HCT116 (cell line): Measurements from ENCODE around the gene ADORA2B. TPM values are rescaled to one million over a fixed set of nuclear protein-coding genes. Genes with fewer than 3 reads are reported as not detected.

Experiments
- ATAC-seq: fragments of 200-7000 bp; cut with Tn5 transposase; 2 replicates; pipeline ENCODE4 v1.9.1; 2020; ENCODE audit warnings: mild to moderate bottlenecking, moderate library complexity
- BruUV-seq: library from RNA; stranded (reverse); fragments of 400-500 nt; replicated peaks from 2 replicates; lab custom pipeline; 2021; lab: Mats Ljungman, UMichigan
- CTCF ChIA-PET: fragments of 300-600 bp; sonication (Branson Sonifier 250); formaldehyde crosslinking; loops from one replicate; lab custom pipeline; 2021; ENCODE audit warnings: antibody characterized with exemption; lab: Charles Lee
- POLR2A ChIA-PET: fragments of 300-600, 350-600 bp; sonication (Branson Sonifier 250); formaldehyde crosslinking; loops from one replicate; lab custom pipeline; 2021; ENCODE audit warnings: antibody characterized with exemption; lab: Charles Lee
- RAD21 ChIA-PET, 2 experiments: fragments of 300-600 bp; sonication (Branson Sonifier 250); formaldehyde crosslinking; loops; one replicate each; lab custom pipeline; 2023; ENCODE audit warnings: low total read pairs in 2 of 2; ENCODE audit not compliant: uncharacterized antibody in 2 of 2, unreplicated experiment in 2 of 2, low non-redundant PET in 1 of 2; lab: Charles Lee
- DNase-seq: peaks from one replicate; pipeline ENCODE4 v3.0.0-alpha.2; 2010; ENCODE audit warnings: low read depth, low spot score
- H2AFZ ChIP-seq: fragments of 200-600 bp; shearing (Covaris generic), sonication (generic); 2 replicates; pipeline ENCODE4 v1.6.1; 2017; ENCODE audit warnings: low read depth, mixed run types, mixed read lengths, antibody characterized with exemption, low read length; ENCODE audit not compliant: poor library complexity, severe bottlenecking
- H3K27ac ChIP-seq: 2 replicates; pipeline ENCODE4 v1.5.1; 2012; ENCODE audit warnings: low read depth, low read length
- H3K27me3 ChIP-seq: fragments of 200-600 bp; sonication (generic); 2 replicates; pipeline ENCODE4 v1.6.1; 2016; ENCODE audit warnings: mixed run types, low read length, mixed read lengths; ENCODE audit not compliant: insufficient read depth
- H3K36me3 ChIP-seq, 2 experiments: fragments of 200-500 bp in 1 of 2; fragments of 200-600 bp in 1 of 2; sonication (Bioruptor generic) in 1 of 2; sonication (generic) in 1 of 2; 2 replicates each; pipeline versions ENCODE4 v1.5.1 to v1.6.1; 2014 to 2016; ENCODE audit warnings: low read length in 2 of 2, inconsistent platforms in 1 of 2, mixed read lengths in 1 of 2, mixed run types in 1 of 2; ENCODE audit not compliant: insufficient read depth in 2 of 2, control insufficient read depth in 1 of 2
- H3K4me1 ChIP-seq, 2 experiments: fragments of 200-600 bp in 1 of 2; sonication (generic) in 1 of 2; 2 replicates each; pipeline versions ENCODE4 v1.5.1 to v1.6.1; 2012 to 2017; ENCODE audit warnings: low read length in 2 of 2, inconsistent platforms in 1 of 2, mild to moderate bottlenecking in 1 of 2, mixed read lengths in 1 of 2, mixed run types in 1 of 2, moderate library complexity in 1 of 2; ENCODE audit not compliant: insufficient read depth in 2 of 2, control insufficient read depth in 1 of 2
- H3K4me2 ChIP-seq: fragments of 200-600 bp; sonication (generic); 2 replicates; pipeline ENCODE4 v1.6.1; 2017; ENCODE audit warnings: mixed run types, low read length, mixed read lengths
- H3K4me3 ChIP-seq, 2 experiments: fragments of 200-600 bp in 1 of 2; sonication (generic) in 1 of 2; replicated peaks in 1 of 2; 2 replicates each; pipeline ENCODE4 v1.5.1; 2011 to 2016; ENCODE audit warnings: low read length in 2 of 2, control low read depth in 1 of 2, low read depth in 1 of 2, mild to moderate bottlenecking in 1 of 2, mixed read lengths in 1 of 2, mixed run types in 1 of 2
- H3K79me2 ChIP-seq: fragments of 200-600 bp; sonication (generic); 2 replicates; pipeline ENCODE4 v1.6.1; 2017; ENCODE audit warnings: mild to moderate bottlenecking, mixed run types, low read length, moderate library complexity, mixed read lengths; ENCODE audit not compliant: insufficient read depth
- H3K9ac ChIP-seq: fragments of 200-600 bp; sonication (generic); 2 replicates; pipeline ENCODE4 v1.6.1; 2016; ENCODE audit warnings: low read length, mixed read lengths
- H3K9me2 ChIP-seq: fragments of 200-600 bp; sonication (generic), shearing (Covaris generic); 2 replicates; pipeline ENCODE4 v1.6.1; 2017; ENCODE audit warnings: mixed run types, mild to moderate bottlenecking, moderate library complexity; ENCODE audit not compliant: insufficient read depth
- H3K9me3 ChIP-seq, 2 experiments: fragments of 200-500 bp in 1 of 2; fragments of 200-600 bp in 1 of 2; sonication (Bioruptor generic) in 1 of 2; sonication (generic) in 1 of 2; 2 replicates each; pipeline ENCODE4 v1.6.1; 2014 to 2017; ENCODE audit warnings: low read length in 2 of 2, mixed read lengths in 2 of 2, inconsistent platforms in 1 of 2, low read depth in 1 of 2, mild to moderate bottlenecking in 1 of 2, mixed run types in 1 of 2, moderate library complexity in 1 of 2; ENCODE audit not compliant: control insufficient read depth in 1 of 2, insufficient read depth in 1 of 2
- H4K20me1 ChIP-seq: fragments of 200-600 bp; sonication (generic), shearing (Covaris generic); 2 replicates; pipeline ENCODE4 v1.6.1; 2017; ENCODE audit warnings: mixed run types, mild to moderate bottlenecking, moderate library complexity; ENCODE audit not compliant: insufficient read depth
- ELF1 ChIP-seq: IDR thresholded peaks from 2 replicates; pipeline ENCODE4 v1.6.1; 2012; ENCODE audit warnings: low read depth, borderline replicate concordance
- EZH2phosphoT487 ChIP-seq: fragments of 200-600 bp; IDR thresholded peaks from 2 replicates; pipeline ENCODE4 v1.6.1; 2018; ENCODE audit warnings: antibody characterized with exemption, borderline replicate concordance
- SIN3A ChIP-seq: IDR thresholded peaks from 2 replicates; pipeline ENCODE4 v1.6.1; 2012; ENCODE audit warnings: low read depth
- SRF ChIP-seq: IDR thresholded peaks from 2 replicates; pipeline ENCODE4 v1.6.1; 2012; ENCODE audit warnings: low read depth
- YY1 ChIP-seq: IDR thresholded peaks from 2 replicates; pipeline ENCODE4 v1.6.1; 2011; ENCODE audit warnings: low read length, low read depth, moderate library complexity, mild to moderate bottlenecking; ENCODE audit not compliant: insufficient replicate concordance; ENCODE audit errors: extremely low read depth
- ZNF274 ChIP-seq: fragments of 200-500 bp; sonication (Bioruptor generic); IDR thresholded peaks from 2 replicates; pipeline ENCODE4 v1.6.1; 2014; ENCODE audit warnings: mild to moderate bottlenecking, low read depth, low read length, inconsistent platforms
- intact Hi-C: fragments of 100-400 bp; cut with micrococcal nuclease; formaldehyde crosslinking; loops from 2 replicates; pipeline ENCODE4 v1.10.0; 2022
- total RNA-seq: library from RNA; stranded (reverse); gene quantifications from one replicate; pipeline ENCODE4 v1.2.1, GENCODE V29; 2021; ENCODE audit not compliant: unreplicated experiment
- TF ChIP-seq, protein P1 (sequence below): IDR thresholded peaks from 2 replicates; pipeline ENCODE4 v1.6.1; 2012
- TF ChIP-seq, protein P2 (sequence below), 3 experiments: fragments of 200-600 bp in 1 of 3; sonication (generic) in 1 of 3; IDR thresholded peaks in 2 of 3; conservative IDR thresholded peaks in 1 of 3; 2 replicates each; pipeline ENCODE4 v1.5.1; 2012 to 2017; ENCODE audit warnings: low read depth in 2 of 3, low read length in 2 of 3, antibody characterized with exemption in 1 of 3, borderline replicate concordance in 1 of 3, control low read depth in 1 of 3, mild to moderate bottlenecking in 1 of 3, mixed read lengths in 1 of 3, mixed run types in 1 of 3, moderate library complexity in 1 of 3; ENCODE audit not compliant: insufficient read depth in 1 of 3
- TF ChIP-seq, protein P3 (sequence below): IDR thresholded peaks from 2 replicates; pipeline ENCODE4 v1.6.1; 2012

The ADORA2B gene
- total RNA-seq, 1 experiment from 2014 or later: 47.5 TPM

DNA sequence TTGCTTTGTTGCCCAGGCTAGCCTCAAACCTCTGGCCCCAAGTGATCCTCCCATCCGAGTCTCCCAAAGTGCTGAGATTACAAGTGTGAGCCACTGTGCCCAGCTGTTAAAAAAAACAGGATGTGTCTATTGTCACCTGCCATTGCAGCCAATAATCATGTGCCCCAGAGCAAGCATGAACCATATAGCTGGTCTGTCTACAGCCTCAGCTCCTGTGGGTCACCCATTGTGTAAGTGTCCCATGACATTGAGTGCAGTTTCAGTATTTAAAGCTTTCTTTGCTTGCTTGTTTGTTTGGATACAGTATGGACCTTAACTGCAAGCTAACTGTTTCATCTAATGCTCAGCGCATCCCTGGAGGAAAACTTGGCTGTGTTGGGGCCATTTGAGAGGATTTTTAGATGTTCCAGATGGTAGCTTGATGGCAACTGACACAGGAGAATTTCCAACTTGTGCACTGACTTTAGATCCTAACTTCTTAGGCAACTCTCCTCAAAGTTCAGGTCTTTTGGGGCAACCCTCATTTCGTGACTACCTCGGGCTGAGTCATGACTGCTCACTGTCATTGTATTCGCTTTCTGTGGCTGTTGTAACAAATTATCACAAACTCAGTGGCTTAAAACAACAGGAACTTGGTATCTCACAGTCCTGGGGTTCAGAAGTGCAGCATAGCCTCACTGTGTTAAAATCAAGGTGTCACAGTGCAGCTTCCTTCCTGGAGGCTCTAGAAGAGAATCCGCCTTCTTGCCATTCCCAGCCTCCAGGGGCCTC, 30.3 kb upstream of the ADORA2B start:
- H4K20me1 ChIP-seq: no peaks in the 10 kb centered on the region
- peaks cover 0 to 26% of the 10 kb centered on the region in 2 experiments; a peak in 3 of 4 replicates for H3K4me1 ChIP-seq
- peak overlapping the region; percentile 45 for H2AFZ ChIP-seq
- no peaks in the 10 kb centered on the region for H3K27me3 ChIP-seq
- no peaks in the 10 kb centered on the region for H3K9me2 ChIP-seq
- no peak overlapping the region for H3K4me2 ChIP-seq
- H3K4me3 ChIP-seq: no peak overlapping the region
- intact Hi-C loops: no loop called here
- no peaks in the 10 kb centered on the region for H3K9me3 ChIP-seq
- no peak overlapping the region for H3K27ac ChIP-seq
- no TSS peak for BruUV-seq
- H3K36me3 ChIP-seq: no peaks in the 10 kb centered on the region
- ChIA-PET RAD21 (no interaction called here), CTCF (no interaction called here), POLR2A (no interaction called here)
- H3K9ac ChIP-seq: no peak overlapping the region
- ATAC-seq (no peak), DNase-seq (no peak)
- no peaks in the 10 kb centered on the region for H3K79me2 ChIP-seq
- no peak for TF ChIP-seq ELF1
- TF ChIP-seq, protein P1, sequence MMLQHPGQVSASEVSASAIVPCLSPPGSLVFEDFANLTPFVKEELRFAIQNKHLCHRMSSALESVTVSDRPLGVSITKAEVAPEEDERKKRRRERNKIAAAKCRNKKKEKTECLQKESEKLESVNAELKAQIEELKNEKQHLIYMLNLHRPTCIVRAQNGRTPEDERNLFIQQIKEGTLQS: no peak
- no peak for TF ChIP-seq ZNF274
- TF ChIP-seq, protein P2, sequence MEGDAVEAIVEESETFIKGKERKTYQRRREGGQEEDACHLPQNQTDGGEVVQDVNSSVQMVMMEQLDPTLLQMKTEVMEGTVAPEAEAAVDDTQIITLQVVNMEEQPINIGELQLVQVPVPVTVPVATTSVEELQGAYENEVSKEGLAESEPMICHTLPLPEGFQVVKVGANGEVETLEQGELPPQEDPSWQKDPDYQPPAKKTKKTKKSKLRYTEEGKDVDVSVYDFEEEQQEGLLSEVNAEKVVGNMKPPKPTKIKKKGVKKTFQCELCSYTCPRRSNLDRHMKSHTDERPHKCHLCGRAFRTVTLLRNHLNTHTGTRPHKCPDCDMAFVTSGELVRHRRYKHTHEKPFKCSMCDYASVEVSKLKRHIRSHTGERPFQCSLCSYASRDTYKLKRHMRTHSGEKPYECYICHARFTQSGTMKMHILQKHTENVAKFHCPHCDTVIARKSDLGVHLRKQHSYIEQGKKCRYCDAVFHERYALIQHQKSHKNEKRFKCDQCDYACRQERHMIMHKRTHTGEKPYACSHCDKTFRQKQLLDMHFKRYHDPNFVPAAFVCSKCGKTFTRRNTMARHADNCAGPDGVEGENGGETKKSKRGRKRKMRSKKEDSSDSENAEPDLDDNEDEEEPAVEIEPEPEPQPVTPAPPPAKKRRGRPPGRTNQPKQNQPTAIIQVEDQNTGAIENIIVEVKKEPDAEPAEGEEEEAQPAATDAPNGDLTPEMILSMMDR (IDR thresholded peaks at IDR 0.05 in 2 of 3, conservative IDR thresholded peaks at IDR 0.05 in 1 of 3; ENCODE audit: borderline replicate concordance in 1 of 3, insufficient read depth in 1 of 3, low read depth in 2 of 3, low read length in 2 of 3): no peak
- TF ChIP-seq EZH2phosphoT487: no peak
- TF ChIP-seq, protein P3, sequence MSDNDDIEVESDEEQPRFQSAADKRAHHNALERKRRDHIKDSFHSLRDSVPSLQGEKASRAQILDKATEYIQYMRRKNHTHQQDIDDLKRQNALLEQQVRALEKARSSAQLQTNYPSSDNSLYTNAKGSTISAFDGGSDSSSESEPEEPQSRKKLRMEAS: no peak
- TF ChIP-seq SIN3A: no peak
- TF ChIP-seq SRF: no peak
- TF ChIP-seq YY1: no peak
